ENCODE data around the gene HERC5.
"Not testable (repeated sequence)": the region's sequence is repeated elsewhere in the genome, so short reads cannot be mapped to it uniquely, and the experiment has no call there.

The HERC5 gene

GRCh38 chr4:88537709-88538108 lies 80.8 kb downstream of the HERC5 start:
- no peak for DNase-seq
- Histone ChIP-seq H3K27me3 (no peaks in the 10 kb centered on the region), H3K27ac (no peak overlapping the region), H3K4me1 (peaks cover 0 to 4% (median 0%) of the 10 kb centered on the region in 4 donors), H3K9me3 (no peaks in the 10 kb centered on the region), H3K4me3 (no peak overlapping the region), H3K36me3 (no peaks in the 10 kb centered on the region)
- TF ChIP-seq, protein P1, sequence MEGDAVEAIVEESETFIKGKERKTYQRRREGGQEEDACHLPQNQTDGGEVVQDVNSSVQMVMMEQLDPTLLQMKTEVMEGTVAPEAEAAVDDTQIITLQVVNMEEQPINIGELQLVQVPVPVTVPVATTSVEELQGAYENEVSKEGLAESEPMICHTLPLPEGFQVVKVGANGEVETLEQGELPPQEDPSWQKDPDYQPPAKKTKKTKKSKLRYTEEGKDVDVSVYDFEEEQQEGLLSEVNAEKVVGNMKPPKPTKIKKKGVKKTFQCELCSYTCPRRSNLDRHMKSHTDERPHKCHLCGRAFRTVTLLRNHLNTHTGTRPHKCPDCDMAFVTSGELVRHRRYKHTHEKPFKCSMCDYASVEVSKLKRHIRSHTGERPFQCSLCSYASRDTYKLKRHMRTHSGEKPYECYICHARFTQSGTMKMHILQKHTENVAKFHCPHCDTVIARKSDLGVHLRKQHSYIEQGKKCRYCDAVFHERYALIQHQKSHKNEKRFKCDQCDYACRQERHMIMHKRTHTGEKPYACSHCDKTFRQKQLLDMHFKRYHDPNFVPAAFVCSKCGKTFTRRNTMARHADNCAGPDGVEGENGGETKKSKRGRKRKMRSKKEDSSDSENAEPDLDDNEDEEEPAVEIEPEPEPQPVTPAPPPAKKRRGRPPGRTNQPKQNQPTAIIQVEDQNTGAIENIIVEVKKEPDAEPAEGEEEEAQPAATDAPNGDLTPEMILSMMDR (IDR thresholded peaks at IDR 0.05) = no peak
- intact Hi-C loops (cut with DNase I; ENCODE audit: low total_unique reads) = no loop called here

DNA sequence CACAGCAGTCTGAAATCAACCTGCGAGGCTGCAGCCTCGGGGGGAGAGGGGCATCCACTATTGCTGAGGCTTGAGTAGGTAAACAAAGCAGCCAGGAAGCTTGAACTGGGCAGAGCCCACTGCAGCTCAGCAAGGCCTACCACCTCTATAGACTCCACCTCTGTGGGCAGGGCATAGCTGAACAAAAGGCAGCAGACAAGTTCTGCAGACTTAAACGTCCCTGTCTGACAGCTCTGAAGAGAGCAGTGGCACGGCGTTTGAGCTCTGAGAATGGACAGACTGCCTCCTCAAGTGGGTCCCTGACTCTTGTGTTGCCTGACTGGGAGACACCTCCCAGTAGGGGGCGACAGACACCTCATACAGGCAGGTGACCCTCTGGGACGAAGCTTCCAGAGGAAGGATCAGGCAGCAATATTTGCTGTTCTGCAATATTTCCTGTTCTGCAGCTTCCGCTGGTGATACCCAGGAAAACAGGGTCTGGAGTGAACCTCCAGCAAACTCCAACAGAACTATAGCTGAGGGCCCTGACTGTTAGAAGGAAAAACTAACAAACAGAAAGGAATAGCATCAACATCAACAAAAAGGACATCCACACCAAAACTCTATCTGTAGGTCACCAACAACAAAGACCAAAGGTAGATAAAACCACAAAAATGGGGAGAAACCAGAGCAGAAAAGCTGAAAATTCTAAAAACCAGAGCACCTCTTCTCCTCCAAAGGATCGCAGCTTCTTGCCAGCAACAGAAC lies 82.6 kb downstream of the HERC5 start:
- H3K27me3 ChIP-seq; intact Hi-C loops (cut with DNase I; ENCODE audit: low total_unique reads); H3K9me3 ChIP-seq; H3K27ac ChIP-seq; H3K4me3 ChIP-seq; H3K4me1 ChIP-seq; H3K36me3 ChIP-seq: not testable (repeated sequence)
- peak; percentile 69 to 73 for DNase-seq
- TF ChIP-seq, protein P1 (IDR thresholded peaks at IDR 0.05) = peak; percentile 42 to 47

DNA sequence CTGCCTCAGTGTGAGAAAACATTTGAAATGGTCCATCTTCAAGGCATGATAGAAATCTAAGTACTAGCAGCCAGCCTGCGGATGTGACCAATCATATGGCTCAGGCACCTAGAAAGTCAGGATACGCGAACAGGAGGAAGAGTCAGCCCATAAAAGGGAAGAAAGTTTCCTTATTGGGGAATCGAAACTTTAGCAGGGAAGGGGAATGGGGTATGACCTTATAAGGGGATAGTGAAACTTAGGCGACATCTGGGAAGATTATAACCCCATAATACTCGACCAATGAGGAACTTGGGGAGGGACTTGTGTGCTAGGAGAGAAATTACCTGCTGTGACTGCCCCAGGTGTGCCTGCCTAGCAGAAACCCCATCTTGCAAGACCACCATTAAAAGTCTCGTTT lies 92.9 kb downstream of the HERC5 start:
- no peaks in the 10 kb centered on the region for H3K27me3 ChIP-seq
- TF ChIP-seq, protein P1 (IDR thresholded peaks at IDR 0.05) = no peak
- H3K27ac ChIP-seq = no peak overlapping the region
- H3K9me3 ChIP-seq = no peaks in the 10 kb centered on the region
- no peak overlapping the region for H3K4me3 ChIP-seq
- intact Hi-C loops (cut with DNase I; ENCODE audit: low total_unique reads) = no loop called here
- H3K4me1 ChIP-seq = no peaks in the 10 kb centered on the region
- DNase-seq = no peak
- no peaks in the 10 kb centered on the region for H3K36me3 ChIP-seq

All from tibial artery (tissue), 4 donors.